SK-N-SH (cell line): ENCODE measurements around the gene COL8A1. TPM values are rescaled to one million over a fixed set of nuclear protein-coding genes. Genes with fewer than 3 reads are reported as not detected.

Experiments used
- CTCF ChIA-PET: fragments of 300-600, 350-600 bp; formaldehyde crosslinking; extraction: SDS; loops from one replicate; lab custom pipeline; 2021; lab: Yijun Ruan, JAX
- POLR2A ChIA-PET: fragments of 350-600 bp; sonication (Branson Sonifier 250); formaldehyde crosslinking; extraction: SDS; loops from one replicate; lab custom pipeline; 2020; ENCODE audit warnings: antibody characterized with exemption, inconsistent platforms; lab: Yijun Ruan, JAX
- DNase-seq: peaks from one replicate; pipeline ENCODE4 v3.0.0; 2012
- H2AFZ ChIP-seq: fragments of 200-600 bp; sonication (generic); 2 replicates; pipeline ENCODE4 v1.8.1; 2016; ENCODE audit warnings: antibody characterized with exemption, mild to moderate bottlenecking, low read depth
- H3F3A ChIP-seq: fragments of 200-600 bp; sonication (generic); replicated peaks from 2 replicates; pipeline ENCODE3; 2016; ENCODE audit warnings: antibody characterized with exemption, mild to moderate bottlenecking; ENCODE audit not compliant: insufficient read depth
- H3K27ac ChIP-seq, 2 experiments: fragments of 200-500 bp in 1 of 2; fragments of 200-600 bp in 1 of 2; sonication (Bioruptor generic) in 1 of 2; sonication (generic), shearing (Covaris generic) in 1 of 2; 2 replicates each; pipeline versions ENCODE4 v1.5.1 to v1.6.1; 2014 to 2016; ENCODE audit warnings: low read depth in 2 of 2, inconsistent platforms in 1 of 2, low read length in 1 of 2, mild to moderate bottlenecking in 1 of 2, mixed read lengths in 1 of 2
- H3K27me3 ChIP-seq: fragments of 200-600 bp; sonication (generic), shearing (Covaris generic); 2 replicates; pipeline ENCODE4 v1.6.1; 2016; ENCODE audit warnings: mixed run types; ENCODE audit not compliant: insufficient read depth
- H3K36me3 ChIP-seq, 2 experiments: fragments of 200-500 bp in 1 of 2; fragments of 200-600 bp in 1 of 2; sonication (Bioruptor generic) in 1 of 2; sonication (generic) in 1 of 2; replicated peaks in 1 of 2; 2 replicates each; pipeline versions ENCODE3 to v1.5.1; 2014 to 2016; ENCODE audit warnings: low read length in 1 of 2, mild to moderate bottlenecking in 1 of 2; ENCODE audit not compliant: insufficient read depth in 2 of 2, control insufficient read depth in 1 of 2
- H3K4me1 ChIP-seq, 2 experiments: fragments of 200-500 bp in 1 of 2; fragments of 200-600 bp in 1 of 2; sonication (Bioruptor generic) in 1 of 2; sonication (generic), shearing (Covaris generic) in 1 of 2; 2 replicates each; pipeline versions ENCODE4 v1.5.1 to v1.6.1; 2014 to 2016; ENCODE audit warnings: low read depth in 1 of 2, low read length in 1 of 2, mixed run types in 1 of 2; ENCODE audit not compliant: insufficient read depth in 2 of 2, control insufficient read depth in 1 of 2
- H3K4me2 ChIP-seq: fragments of 200-600 bp; sonication (generic), shearing (Covaris generic); 2 replicates; pipeline ENCODE4 v1.6.1; 2017; ENCODE audit warnings: mixed run types
- H3K4me3 ChIP-seq, 2 experiments: fragments of 200-500 bp in 1 of 2; fragments of 200-600 bp in 1 of 2; sonication (Bioruptor generic) in 1 of 2; sonication (generic), shearing (Covaris generic) in 1 of 2; 2 replicates each; pipeline versions ENCODE4 v1.5.1 to v1.8.1; 2014 to 2016; ENCODE audit warnings: low read depth in 2 of 2, inconsistent platforms in 1 of 2, low read length in 1 of 2, mild to moderate bottlenecking in 1 of 2, mixed read lengths in 1 of 2, moderate library complexity in 1 of 2
- H3K79me2 ChIP-seq: fragments of 200-600 bp; sonication (generic); 2 replicates; pipeline ENCODE4 v1.8.1; 2017; ENCODE audit warnings: mild to moderate bottlenecking; ENCODE audit not compliant: insufficient read depth
- H3K9ac ChIP-seq: fragments of 200-600 bp; sonication (generic); 2 replicates; pipeline ENCODE4 v1.6.1; 2017; ENCODE audit warnings: mixed run types
- H3K9me2 ChIP-seq: fragments of 200-600 bp; sonication (generic); 2 replicates; pipeline ENCODE4 v1.6.1; 2017; ENCODE audit warnings: mixed run types
- H3K9me3 ChIP-seq: fragments of 200-600 bp; sonication (generic); 2 replicates; pipeline ENCODE4 v1.6.1; 2017; ENCODE audit warnings: mixed run types, mild to moderate bottlenecking, moderate library complexity
- H4K20me1 ChIP-seq: fragments of 200-600 bp; sonication (generic); 2 replicates; pipeline ENCODE4 v1.6.1; 2017; ENCODE audit warnings: mild to moderate bottlenecking, mixed run types; ENCODE audit not compliant: insufficient read depth
- CTCF ChIP-seq: fragments of 200-600 bp; sonication (generic); IDR thresholded peaks from 2 replicates; pipeline ENCODE4 v1.6.1; 2017; ENCODE audit warnings: antibody characterized with exemption, mild to moderate bottlenecking, moderate library complexity
- EZH2phosphoT487 ChIP-seq: fragments of 200-600 bp; sonication (generic); IDR thresholded peaks from 2 replicates; pipeline ENCODE4 v1.6.1; 2017; ENCODE audit warnings: low read depth, mixed run types, mild to moderate bottlenecking, antibody characterized with exemption, moderate library complexity, borderline replicate concordance
- FOXJ3 ChIP-seq: sonication (generic); formaldehyde crosslinking; IDR thresholded peaks from 2 replicates; pipeline ENCODE4 v1.5.1; 2020; ENCODE audit warnings: mild to moderate bottlenecking, missing genetic modification reagents
- FOXM1 ChIP-seq: IDR thresholded peaks from 2 replicates; pipeline ENCODE4 v1.4.0; 2012; ENCODE audit warnings: low read depth, mild to moderate bottlenecking
- MXI1 ChIP-seq: IDR thresholded peaks from 2 replicates; pipeline ENCODE4 v1.6.1; 2012; ENCODE audit warnings: mild to moderate bottlenecking, low read depth, low read length, improper control_type of control experiment
- NFIC ChIP-seq: IDR thresholded peaks from 2 replicates; pipeline ENCODE4 v1.4.0; 2012; ENCODE audit warnings: borderline replicate concordance
- RAD21 ChIP-seq: IDR thresholded peaks from 2 replicates; pipeline ENCODE4 v1.6.1; 2012; ENCODE audit warnings: mild to moderate bottlenecking, low read length
- REST ChIP-seq: IDR thresholded peaks from 2 replicates; pipeline ENCODE4 v1.6.1; 2012; ENCODE audit warnings: mild to moderate bottlenecking, low read depth, low read length, moderate library complexity
- RFX5 ChIP-seq: IDR thresholded peaks from 2 replicates; pipeline ENCODE4 v1.6.1; 2012; ENCODE audit warnings: mild to moderate bottlenecking, improper control_type of control experiment, low read length
- RXRA ChIP-seq: IDR thresholded peaks from 2 replicates; pipeline ENCODE4 v1.4.0; 2012; ENCODE audit warnings: low read depth, mild to moderate bottlenecking, borderline replicate concordance
- SMC3 ChIP-seq: IDR thresholded peaks from 2 replicates; pipeline ENCODE4 v1.6.1; 2012; ENCODE audit warnings: low read depth, low read length, improper control_type of control experiment
- TAF1 ChIP-seq: IDR thresholded peaks from 2 replicates; pipeline ENCODE4 v1.6.1; 2012; ENCODE audit warnings: low read depth, mild to moderate bottlenecking, low read length, moderate library complexity, borderline replicate concordance
- TCF12 ChIP-seq: IDR thresholded peaks from 2 replicates; pipeline ENCODE4 v1.4.0; 2012
- USF1 ChIP-seq: IDR thresholded peaks from 2 replicates; pipeline ENCODE4 v1.4.0; 2012; ENCODE audit warnings: low read depth, borderline replicate concordance
- WGBS: methylation state at CpG from one replicate; pipeline ENCODE4 v1.1.6; 2017; ENCODE audit warnings: low lambda C conversion rate; 5-methylcytosine and 5-hydroxymethylcytosine counted together
- polyA plus RNA-seq, 3 experiments: library from polyadenylated mRNA; depleted of rRNA; stranded (reverse); fragments of >200 nt; gene quantifications; 2 replicates each; pipeline ENCODE4 v1.2.3, GENCODE V29; 2012
- TF ChIP-seq, protein P1 (sequence below): IDR thresholded peaks from 2 replicates; pipeline ENCODE4; 2012

COL8A1 gene
- polyA plus RNA-seq, 1 of the 3 experiments (the other 2 are of a cell fraction), result 4.0 TPM

DNA sequence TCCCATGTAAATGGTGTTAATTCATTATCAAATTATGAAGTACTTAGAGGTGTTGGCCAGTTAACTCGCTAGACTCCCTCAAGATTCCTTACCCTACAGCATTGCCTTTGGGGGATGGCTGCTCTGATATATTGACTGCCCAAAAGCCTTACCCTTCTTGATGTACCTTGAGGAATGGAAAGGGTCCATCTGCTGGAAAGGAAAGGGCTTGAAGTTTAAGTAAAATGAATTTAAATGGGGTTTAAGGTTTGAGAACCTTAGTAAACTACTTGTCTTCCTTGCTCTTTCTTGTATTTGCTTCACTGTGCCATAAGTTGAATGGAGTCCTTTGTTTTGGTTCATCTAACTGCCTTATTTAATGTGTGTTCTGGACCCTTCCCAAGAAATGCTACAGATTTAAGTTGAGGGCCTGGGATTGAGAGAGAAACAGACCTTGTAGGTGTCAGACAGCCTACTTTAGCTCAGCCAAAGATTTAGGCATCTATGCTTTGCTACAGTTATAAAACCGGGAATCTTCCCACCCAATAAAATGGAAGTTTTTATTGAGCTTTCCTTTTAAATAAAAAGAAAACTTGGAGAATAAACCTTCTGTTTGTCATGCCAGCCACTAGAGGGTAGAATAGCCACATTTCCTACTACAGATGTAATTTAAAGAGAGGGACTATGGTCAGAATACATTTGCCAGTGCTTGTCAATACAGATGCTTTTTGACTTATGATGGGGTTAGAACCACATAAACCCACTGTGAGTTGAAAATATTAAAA, 204.6 kb downstream of the COL8A1 start:
- no peaks in the 10 kb centered on the region for H4K20me1 ChIP-seq
- H3K4me1 ChIP-seq, result peaks cover 4 to 7% of the 10 kb centered on the region in 2 experiments; a peak in 2 of 4 replicates
- peak overlapping the region; percentile 11 to 32; a peak in 2 of 4 replicates for H3K27ac ChIP-seq
- H3K27me3 ChIP-seq, result no peaks in the 10 kb centered on the region
- peak; percentile 37 for DNase-seq
- peaks cover 3 to 17% of the 10 kb centered on the region in 2 experiments for H3K36me3 ChIP-seq
- H3K4me2 ChIP-seq, result no peak overlapping the region
- ChIA-PET CTCF (interaction anchor here (0.6 to 8.8 kb wide), 55 partner anchors 10 to 908 kb away, joined by 3 to 132 read pairs (median 4); partner anchors contain the start of genes LNP1 and TBC1D23), POLR2A (no interaction called here)
- H3K9me3 ChIP-seq, result no peaks in the 10 kb centered on the region
- no peaks in the 10 kb centered on the region for H3K9me2 ChIP-seq
- no peak overlapping the region for H2AFZ ChIP-seq
- H3K79me2 ChIP-seq, result peaks cover 27% of the 10 kb centered on the region; the same call in 1 of the 2 replicates
- peaks cover 5% of the 10 kb centered on the region for H3F3A ChIP-seq
- H3K9ac ChIP-seq, result no peak overlapping the region; the same call in 1 of the 2 replicates
- 48% methylated on average over 2 of the region's 2 CpGs for WGBS
- peak; percentile 12; the same call in 1 of the 2 replicates for TF ChIP-seq TCF12
- TF ChIP-seq NFIC, result peak; percentile 5; the same call in 1 of the 2 replicates
- TF ChIP-seq CTCF, result peak; percentile 86
- peak; percentile 84 for TF ChIP-seq RAD21
- TF ChIP-seq SMC3, result peak; percentile 59
- no peak for TF ChIP-seq TAF1
- TF ChIP-seq, protein P1, sequence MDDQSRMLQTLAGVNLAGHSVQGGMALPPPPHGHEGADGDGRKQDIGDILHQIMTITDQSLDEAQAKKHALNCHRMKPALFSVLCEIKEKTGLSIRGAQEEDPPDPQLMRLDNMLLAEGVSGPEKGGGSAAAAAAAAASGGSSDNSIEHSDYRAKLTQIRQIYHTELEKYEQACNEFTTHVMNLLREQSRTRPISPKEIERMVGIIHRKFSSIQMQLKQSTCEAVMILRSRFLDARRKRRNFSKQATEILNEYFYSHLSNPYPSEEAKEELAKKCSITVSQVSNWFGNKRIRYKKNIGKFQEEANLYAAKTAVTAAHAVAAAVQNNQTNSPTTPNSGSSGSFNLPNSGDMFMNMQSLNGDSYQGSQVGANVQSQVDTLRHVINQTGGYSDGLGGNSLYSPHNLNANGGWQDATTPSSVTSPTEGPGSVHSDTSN, result 0 out of 2 replicates have a peak, but pooled peaks have one; percentile 4
- TF ChIP-seq RFX5, result no peak
- H3K4me3 ChIP-seq, result no peak overlapping the region; a peak in 1 of 4 replicates

GRCh38 chr3:99843590-99844258, 205.3 kb downstream of the COL8A1 start:
- WGBS, result 93% methylated on average over 9 of the region's 10 CpGs
- Histone ChIP-seq H3K4me1 (peaks cover 4 to 7% of the 10 kb centered on the region in 2 experiments; a peak in 2 of 4 replicates), H3K9me2 (no peaks in the 10 kb centered on the region), H3K36me3 (peaks cover 3 to 20% of the 10 kb centered on the region in 2 experiments), H3K4me2 (no peak overlapping the region), H3K9me3 (no peaks in the 10 kb centered on the region), H3K27me3 (no peaks in the 10 kb centered on the region), H3K79me2 (peaks cover 28% of the 10 kb centered on the region; the same call in 1 of the 2 replicates), H4K20me1 (no peaks in the 10 kb centered on the region), H3F3A (peaks cover 5% of the 10 kb centered on the region), H2AFZ (no peak overlapping the region), H3K4me3 (no peak overlapping the region; a peak in 1 of 4 replicates), H3K9ac (no peak overlapping the region), H3K27ac (peak overlapping the region in 1 of 2 experiments; percentile 32; a peak in 1 of 4 replicates)
- DNase-seq, result no peak
- ChIA-PET POLR2A (no interaction called here), CTCF (interaction anchor here (0.6 to 8.8 kb wide), 39 partner anchors 9 to 907 kb away, joined by 3 to 132 read pairs (median 5); partner anchors contain the start of genes LNP1 and TBC1D23)
- TF ChIP-seq RXRA (no peak), FOXM1 (no peak), TAF1 (no peak), USF1 (no peak), SMC3 (no peak), MXI1 (no peak), FOXJ3 (CRISPR knock-in tag) (no peak), EZH2phosphoT487 (no peak), REST (no peak)
- TF ChIP-seq, protein P1, result no peak
